ENCODE results near the gene UNC13C.

DNA sequence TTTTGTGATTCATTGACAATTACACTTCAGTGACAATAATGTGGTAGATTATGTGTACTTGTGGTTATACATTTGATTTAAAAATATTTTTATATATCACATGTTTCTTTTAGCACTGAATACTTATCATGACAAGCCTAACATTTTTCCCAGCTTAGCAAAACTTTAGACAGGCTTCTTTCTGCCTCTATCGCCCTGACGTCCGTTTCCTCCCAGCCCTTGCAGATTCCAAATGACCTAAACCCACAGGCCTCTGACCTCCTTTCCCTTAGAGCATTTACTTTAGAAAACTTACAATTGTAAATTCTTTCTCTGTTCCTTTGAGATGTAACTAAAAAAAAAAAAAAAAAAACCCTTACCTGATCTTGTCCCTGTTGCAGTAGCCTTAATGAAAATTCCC, 326.1 kb downstream of the UNC13C start:
- TF ChIP-seq POLR2A (IDR thresholded peaks at IDR 0.05), result no peak
- TF ChIP-seq, protein P1, sequence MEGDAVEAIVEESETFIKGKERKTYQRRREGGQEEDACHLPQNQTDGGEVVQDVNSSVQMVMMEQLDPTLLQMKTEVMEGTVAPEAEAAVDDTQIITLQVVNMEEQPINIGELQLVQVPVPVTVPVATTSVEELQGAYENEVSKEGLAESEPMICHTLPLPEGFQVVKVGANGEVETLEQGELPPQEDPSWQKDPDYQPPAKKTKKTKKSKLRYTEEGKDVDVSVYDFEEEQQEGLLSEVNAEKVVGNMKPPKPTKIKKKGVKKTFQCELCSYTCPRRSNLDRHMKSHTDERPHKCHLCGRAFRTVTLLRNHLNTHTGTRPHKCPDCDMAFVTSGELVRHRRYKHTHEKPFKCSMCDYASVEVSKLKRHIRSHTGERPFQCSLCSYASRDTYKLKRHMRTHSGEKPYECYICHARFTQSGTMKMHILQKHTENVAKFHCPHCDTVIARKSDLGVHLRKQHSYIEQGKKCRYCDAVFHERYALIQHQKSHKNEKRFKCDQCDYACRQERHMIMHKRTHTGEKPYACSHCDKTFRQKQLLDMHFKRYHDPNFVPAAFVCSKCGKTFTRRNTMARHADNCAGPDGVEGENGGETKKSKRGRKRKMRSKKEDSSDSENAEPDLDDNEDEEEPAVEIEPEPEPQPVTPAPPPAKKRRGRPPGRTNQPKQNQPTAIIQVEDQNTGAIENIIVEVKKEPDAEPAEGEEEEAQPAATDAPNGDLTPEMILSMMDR (IDR thresholded peaks at IDR 0.05), result no peak
- TF ChIP-seq POLR2AphosphoS5 (IDR thresholded peaks at IDR 0.05), result no peak
